Liver (tissue), 9 donors: ENCODE results near the gene PRND. TPM values are rescaled to one million over a fixed set of nuclear protein-coding genes. Genes with fewer than 3 reads are reported as not detected.

Source experiments
- DNase-seq: peaks from one replicate; pipeline ENCODE4 v3.0.0-alpha.2; 2017; ENCODE audit warnings: low spot score
- H3K27ac ChIP-seq, 2 donors: one replicate each; pipeline ENCODE4 v1.7.0; 2013; ENCODE audit warnings: inconsistent platforms in 2 of 2, low read length in 2 of 2, control low read depth in 1 of 2, low read depth in 1 of 2, mild to moderate bottlenecking in 1 of 2
- H3K27me3 ChIP-seq, 4 donors: one replicate each; pipeline versions ENCODE4 v1.6.1 to v1.7.0; 2013; ENCODE audit warnings: low read length in 3 of 4, inconsistent platforms in 1 of 4, mild to moderate bottlenecking in 1 of 4, moderate library complexity in 1 of 4; ENCODE audit not compliant: control insufficient read depth in 4 of 4, insufficient read depth in 4 of 4
- H3K36me3 ChIP-seq, 4 donors: one replicate each; pipeline versions ENCODE4 v1.6.1 to v1.7.0; 2013; ENCODE audit warnings: low read length in 3 of 4, mild to moderate bottlenecking in 3 of 4, low read depth in 1 of 4, moderate library complexity in 1 of 4; ENCODE audit not compliant: control insufficient read depth in 4 of 4, insufficient read depth in 3 of 4
- H3K4me1 ChIP-seq, 4 donors: one replicate each; pipeline versions ENCODE4 v1.6.1 to v1.7.0; 2013; ENCODE audit warnings: low read length in 3 of 4, mild to moderate bottlenecking in 3 of 4, moderate library complexity in 1 of 4; ENCODE audit not compliant: control insufficient read depth in 4 of 4, insufficient read depth in 4 of 4
- H3K4me3 ChIP-seq, 3 donors: one replicate each; pipeline versions ENCODE4 v1.6.1 to v1.7.0; 2013; ENCODE audit warnings: low read length in 3 of 3, control low read depth in 1 of 3, low read depth in 1 of 3, mild to moderate bottlenecking in 1 of 3
- H3K9ac ChIP-seq, 2 donors: one replicate each; pipeline ENCODE4 v1.7.0; 2013; ENCODE audit warnings: low read length in 2 of 2, mild to moderate bottlenecking in 2 of 2, moderate library complexity in 2 of 2, control low read depth in 1 of 2, low read depth in 1 of 2
- H3K9me3 ChIP-seq, 4 donors: one replicate each; pipeline versions ENCODE4 v1.6.1 to v1.7.0; 2013; ENCODE audit warnings: low read length in 3 of 4; ENCODE audit not compliant: control insufficient read depth in 4 of 4
- ATF3 ChIP-seq: IDR thresholded peaks from 2 replicates; pipeline ENCODE4 v1.6.1; 2016; ENCODE audit warnings: antibody characterized with exemption
- EGR1 ChIP-seq, 2 donors: IDR thresholded peaks; 2 replicates each; pipeline ENCODE4 v1.6.1; 2016 to 2018; ENCODE audit warnings: antibody characterized with exemption in 2 of 2, low read depth in 2 of 2
- FOXA1 ChIP-seq: IDR thresholded peaks from 2 replicates; pipeline ENCODE4 v1.6.1; 2016; ENCODE audit warnings: antibody characterized with exemption
- FOXA2 ChIP-seq: IDR thresholded peaks from 2 replicates; pipeline ENCODE4 v1.6.1; 2016; ENCODE audit warnings: antibody characterized with exemption
- GABPA ChIP-seq, 2 donors: IDR thresholded peaks in 1 of 2; conservative IDR thresholded peaks in 1 of 2; 2 replicates each; pipeline ENCODE4 v1.6.1; 2016; ENCODE audit warnings: antibody characterized with exemption in 2 of 2, mild to moderate bottlenecking in 1 of 2, moderate library complexity in 1 of 2
- HNF4A ChIP-seq, 2 donors: conservative IDR thresholded peaks; 2 replicates each; pipeline ENCODE4 v1.6.1; 2016; ENCODE audit warnings: antibody characterized with exemption in 2 of 2, mild to moderate bottlenecking in 2 of 2
- HNF4G ChIP-seq: IDR thresholded peaks from 2 replicates; pipeline ENCODE4 v1.6.1; 2016; ENCODE audit warnings: antibody characterized with exemption
- JUND ChIP-seq, 2 donors: IDR thresholded peaks; 2 replicates each; pipeline ENCODE4 v1.6.1; 2016; ENCODE audit warnings: antibody characterized with exemption in 2 of 2
- NR2F2 ChIP-seq: IDR thresholded peaks from 2 replicates; pipeline ENCODE4 v1.6.1; 2016; ENCODE audit warnings: antibody characterized with exemption
- RAD21 ChIP-seq, 2 donors: IDR thresholded peaks; 2 replicates each; pipeline ENCODE4 v1.6.1; 2016; ENCODE audit warnings: antibody characterized with exemption in 2 of 2, mild to moderate bottlenecking in 2 of 2
- REST ChIP-seq: IDR thresholded peaks from 2 replicates; pipeline ENCODE4 v1.6.1; 2016; ENCODE audit warnings: antibody characterized with exemption, mild to moderate bottlenecking
- RXRA ChIP-seq, 2 donors: IDR thresholded peaks; 2 replicates each; pipeline ENCODE4 v1.6.1; 2017 to 2018; ENCODE audit warnings: antibody characterized with exemption in 2 of 2, mild to moderate bottlenecking in 1 of 2
- SP1 ChIP-seq: IDR thresholded peaks from 2 replicates; pipeline ENCODE4 v1.6.1; 2018; ENCODE audit warnings: antibody characterized with exemption, mild to moderate bottlenecking
- TAF1 ChIP-seq: conservative IDR thresholded peaks from 2 replicates; pipeline ENCODE4 v1.6.1; 2016; ENCODE audit warnings: antibody characterized with exemption, mild to moderate bottlenecking
- YY1 ChIP-seq: IDR thresholded peaks from 2 replicates; pipeline ENCODE4 v1.6.1; 2016; ENCODE audit warnings: antibody characterized with exemption, mild to moderate bottlenecking
- WGBS: extraction: QIAGEN DNeasy Blood & Tissue Kit; methylation state at CpG from one replicate; pipeline ENCODE4 v1.1.7; 2013; 5-methylcytosine and 5-hydroxymethylcytosine counted together
- polyA plus RNA-seq, 2 donors: library from polyadenylated mRNA; stranded (reverse) in 1 of 2; unstranded in 1 of 2; fragments of 200-250 nt in 1 of 2; fragments of >200 nt in 1 of 2; fragmentation: Nextera tagmentation in 1 of 2; extraction: Ambion mirVana in 1 of 2; gene quantifications; one replicate each; pipeline versions ENCODE4 v1.2.1 to v1.2.3, GENCODE V29; 2013 to 2015
- total RNA-seq, 2 donors: library from RNA; depleted of rRNA; stranded (reverse); fragments of >200 nt; gene quantifications; one replicate each; pipeline ENCODE4 v1.2.3, GENCODE V29; 2014
- TF ChIP-seq, protein P1 (sequence below): fragments of 150-350 bp; IDR thresholded peaks from 2 replicates; pipeline ENCODE4 v1.5.1; 2017; ENCODE audit warnings: improper control_type of control experiment, low read depth, low read length; ENCODE audit not compliant: missing input control
- TF ChIP-seq, protein P2 (sequence below): IDR thresholded peaks from 2 replicates; pipeline ENCODE4 v1.6.1; 2016; ENCODE audit warnings: antibody characterized with exemption
- TF ChIP-seq, protein P3 (sequence below): IDR thresholded peaks from 2 replicates; pipeline ENCODE4 v1.6.1; 2016; ENCODE audit warnings: antibody characterized with exemption
- donor health status: healthy.
- donor health status: healthy.
- donor health status: healthy.
- donor health status: healthy.
- donor health status: healthy.

PRND gene
- total and polyA plus RNA-seq, 4 donors: 0.23 TPM; not detected in 3

DNA sequence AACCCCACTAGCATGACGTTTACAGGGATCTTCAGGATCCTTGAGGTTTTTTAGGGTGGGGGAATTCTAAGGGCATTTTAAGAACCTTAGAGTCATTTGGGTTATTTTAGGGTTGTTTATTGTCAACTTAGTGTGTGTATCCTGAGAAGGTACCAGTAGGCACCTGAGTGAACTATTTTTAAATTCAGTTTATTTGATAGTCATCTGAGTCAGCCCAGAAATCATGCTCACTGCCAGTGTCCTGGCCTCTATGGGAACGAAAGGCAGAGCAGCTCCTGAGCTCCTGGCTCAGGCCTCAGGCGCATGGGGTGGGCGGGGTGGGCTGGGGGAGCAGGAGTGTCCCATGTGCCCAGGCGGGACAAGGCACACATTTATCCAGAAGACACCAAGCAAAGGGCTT, 52.0 kb downstream of the PRND start:
- H3K27me3 ChIP-seq: no peaks in the 10 kb centered on the region
- H3K9ac ChIP-seq: no peak overlapping the region
- H3K9me3 ChIP-seq: no peaks in the 10 kb centered on the region
- no peak overlapping the region for H3K27ac ChIP-seq
- no peak for DNase-seq
- no peak overlapping the region for H3K4me3 ChIP-seq
- TF ChIP-seq JUND (IDR thresholded peaks at IDR 0.05) (no peak), SP1 (no peak)
- TF ChIP-seq, protein P1, sequence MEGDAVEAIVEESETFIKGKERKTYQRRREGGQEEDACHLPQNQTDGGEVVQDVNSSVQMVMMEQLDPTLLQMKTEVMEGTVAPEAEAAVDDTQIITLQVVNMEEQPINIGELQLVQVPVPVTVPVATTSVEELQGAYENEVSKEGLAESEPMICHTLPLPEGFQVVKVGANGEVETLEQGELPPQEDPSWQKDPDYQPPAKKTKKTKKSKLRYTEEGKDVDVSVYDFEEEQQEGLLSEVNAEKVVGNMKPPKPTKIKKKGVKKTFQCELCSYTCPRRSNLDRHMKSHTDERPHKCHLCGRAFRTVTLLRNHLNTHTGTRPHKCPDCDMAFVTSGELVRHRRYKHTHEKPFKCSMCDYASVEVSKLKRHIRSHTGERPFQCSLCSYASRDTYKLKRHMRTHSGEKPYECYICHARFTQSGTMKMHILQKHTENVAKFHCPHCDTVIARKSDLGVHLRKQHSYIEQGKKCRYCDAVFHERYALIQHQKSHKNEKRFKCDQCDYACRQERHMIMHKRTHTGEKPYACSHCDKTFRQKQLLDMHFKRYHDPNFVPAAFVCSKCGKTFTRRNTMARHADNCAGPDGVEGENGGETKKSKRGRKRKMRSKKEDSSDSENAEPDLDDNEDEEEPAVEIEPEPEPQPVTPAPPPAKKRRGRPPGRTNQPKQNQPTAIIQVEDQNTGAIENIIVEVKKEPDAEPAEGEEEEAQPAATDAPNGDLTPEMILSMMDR: no peak
- no peaks in the 10 kb centered on the region for H3K36me3 ChIP-seq
- 88% methylated on average over 5 of the region's 5 CpGs for WGBS
- peaks cover 0 to 4% (median 0%) of the 10 kb centered on the region in 4 donors for H3K4me1 ChIP-seq

DNA sequence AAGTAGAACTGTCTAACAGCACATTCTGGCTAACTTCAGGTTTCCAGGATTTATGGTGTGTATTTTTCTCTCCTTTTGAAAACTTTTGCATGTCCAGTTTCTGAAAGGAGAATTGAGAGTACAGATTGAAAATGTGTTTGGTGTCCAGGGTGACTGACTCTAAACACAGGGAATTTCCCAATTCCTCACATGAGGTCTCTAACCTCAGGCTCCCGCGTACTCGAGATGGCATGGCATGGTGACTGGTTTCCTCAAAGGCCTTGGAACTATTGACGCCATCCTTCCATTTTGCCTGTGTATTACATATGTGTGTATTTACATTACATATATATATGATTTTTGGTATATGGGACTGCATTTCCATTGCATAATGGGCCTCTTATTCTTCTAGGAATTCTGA, 52.5 kb downstream of the PRND start:
- Histone ChIP-seq H3K9me3 (no peaks in the 10 kb centered on the region), H3K9ac (no peak overlapping the region), H3K27ac (no peak overlapping the region), H3K4me1 (peaks cover 0 to 4% (median 0%) of the 10 kb centered on the region in 4 donors), H3K4me3 (no peak overlapping the region), H3K36me3 (no peaks in the 10 kb centered on the region), H3K27me3 (no peaks in the 10 kb centered on the region)
- TF ChIP-seq, protein P2, sequence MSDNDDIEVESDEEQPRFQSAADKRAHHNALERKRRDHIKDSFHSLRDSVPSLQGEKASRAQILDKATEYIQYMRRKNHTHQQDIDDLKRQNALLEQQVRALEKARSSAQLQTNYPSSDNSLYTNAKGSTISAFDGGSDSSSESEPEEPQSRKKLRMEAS: no peak
- TF ChIP-seq HNF4A (conservative IDR thresholded peaks at IDR 0.05): no peak
- no peak for TF ChIP-seq JUND (IDR thresholded peaks at IDR 0.05)
- no peak for TF ChIP-seq FOXA2
- no peak for TF ChIP-seq TAF1
- TF ChIP-seq REST: no peak
- TF ChIP-seq GABPA (IDR thresholded peaks at IDR 0.05 in 1 of 2, conservative IDR thresholded peaks at IDR 0.05 in 1 of 2): no peak
- TF ChIP-seq SP1: no peak
- no peak for TF ChIP-seq RXRA (IDR thresholded peaks at IDR 0.05)
- no peak for TF ChIP-seq YY1
- no peak for TF ChIP-seq RAD21 (IDR thresholded peaks at IDR 0.05)
- TF ChIP-seq FOXA1: no peak
- TF ChIP-seq, protein P1: no peak
- TF ChIP-seq NR2F2: no peak
- TF ChIP-seq, protein P3, sequence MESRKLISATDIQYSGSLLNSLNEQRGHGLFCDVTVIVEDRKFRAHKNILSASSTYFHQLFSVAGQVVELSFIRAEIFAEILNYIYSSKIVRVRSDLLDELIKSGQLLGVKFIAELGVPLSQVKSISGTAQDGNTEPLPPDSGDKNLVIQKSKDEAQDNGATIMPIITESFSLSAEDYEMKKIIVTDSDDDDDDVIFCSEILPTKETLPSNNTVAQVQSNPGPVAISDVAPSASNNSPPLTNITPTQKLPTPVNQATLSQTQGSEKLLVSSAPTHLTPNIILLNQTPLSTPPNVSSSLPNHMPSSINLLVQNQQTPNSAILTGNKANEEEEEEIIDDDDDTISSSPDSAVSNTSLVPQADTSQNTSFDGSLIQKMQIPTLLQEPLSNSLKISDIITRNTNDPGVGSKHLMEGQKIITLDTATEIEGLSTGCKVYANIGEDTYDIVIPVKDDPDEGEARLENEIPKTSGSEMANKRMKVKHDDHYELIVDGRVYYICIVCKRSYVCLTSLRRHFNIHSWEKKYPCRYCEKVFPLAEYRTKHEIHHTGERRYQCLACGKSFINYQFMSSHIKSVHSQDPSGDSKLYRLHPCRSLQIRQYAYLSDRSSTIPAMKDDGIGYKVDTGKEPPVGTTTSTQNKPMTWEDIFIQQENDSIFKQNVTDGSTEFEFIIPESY: no peak
- TF ChIP-seq EGR1 (IDR thresholded peaks at IDR 0.05; ENCODE audit: low read depth in 2 of 2): no peak
- TF ChIP-seq ATF3: no peak
- TF ChIP-seq HNF4G: no peak
- no peak for DNase-seq
- WGBS: 83% methylated on average over 4 of the region's 4 CpGs
